Calu3 (cell line): ENCODE measurements around the gene FYB1. TPM values are rescaled to one million over a fixed set of nuclear protein-coding genes. Genes with fewer than 3 reads are reported as not detected.
"Not testable (repeated sequence)": the region's sequence is repeated elsewhere in the genome, so short reads cannot be mapped to it uniquely, and the experiment has no call there.

Experiments used
- BruUV-seq: library from RNA; stranded (reverse); fragments of 400-500 nt; replicated peaks from 2 replicates; lab custom pipeline; 2021; lab: Mats Ljungman, UMichigan
- CTCF ChIA-PET: fragments of 300-600 bp; sonication (Branson Sonifier 250); formaldehyde crosslinking; loops from one replicate; lab custom pipeline; 2022; ENCODE audit warnings: antibody characterized with exemption; lab: Charles Lee
- DNase-seq: peaks from one replicate; pipeline ENCODE4 v3.0.0; 2022
- H3K27ac Mint-ChIP-seq: one replicate; pipeline ENCODE4 v1.8.0; 2022; ENCODE audit warnings: mixed read lengths; ENCODE audit not compliant: unreplicated experiment
- H3K27me3 Mint-ChIP-seq: one replicate; pipeline ENCODE4 v1.8.0; 2022; ENCODE audit warnings: mixed read lengths; ENCODE audit not compliant: unreplicated experiment
- H3K36me3 Mint-ChIP-seq: one replicate; pipeline ENCODE4 v1.8.0; 2022; ENCODE audit warnings: mild to moderate bottlenecking, moderate library complexity, mixed read lengths; ENCODE audit not compliant: insufficient read depth, unreplicated experiment
- H3K4me1 Mint-ChIP-seq: one replicate; pipeline ENCODE4 v1.8.0; 2022; ENCODE audit warnings: mild to moderate bottlenecking, low read depth, mixed read lengths; ENCODE audit not compliant: unreplicated experiment
- H3K4me3 Mint-ChIP-seq: one replicate; pipeline ENCODE4 v1.8.0; 2022; ENCODE audit warnings: mild to moderate bottlenecking, low read depth, moderate library complexity, mixed read lengths; ENCODE audit not compliant: unreplicated experiment
- H3K9me3 Mint-ChIP-seq: one replicate; pipeline ENCODE4 v1.8.0; 2022; ENCODE audit warnings: low read depth, mixed read lengths; ENCODE audit not compliant: unreplicated experiment
- intact Hi-C: fragments of 100-400 bp; cut with micrococcal nuclease; formaldehyde crosslinking; loops from one replicate; pipeline ENCODE4 v1.10.0; 2022; ENCODE audit not compliant: unreplicated experiment
- total RNA-seq: library from RNA; stranded (reverse); gene quantifications from 2 replicates; pipeline ENCODE4 v1.2.3, GENCODE V29; 2022
- TF ChIP-seq, protein P1 (sequence below): fragments of 200-600 bp; IDR thresholded peaks from one replicate; pipeline ENCODE4 v1.8.0; 2022; ENCODE audit warnings: antibody characterized with exemption; ENCODE audit not compliant: unreplicated experiment

FYB1 gene
- total RNA-seq, 1 experiment from 2014 or later = 42.8 TPM

DNA sequence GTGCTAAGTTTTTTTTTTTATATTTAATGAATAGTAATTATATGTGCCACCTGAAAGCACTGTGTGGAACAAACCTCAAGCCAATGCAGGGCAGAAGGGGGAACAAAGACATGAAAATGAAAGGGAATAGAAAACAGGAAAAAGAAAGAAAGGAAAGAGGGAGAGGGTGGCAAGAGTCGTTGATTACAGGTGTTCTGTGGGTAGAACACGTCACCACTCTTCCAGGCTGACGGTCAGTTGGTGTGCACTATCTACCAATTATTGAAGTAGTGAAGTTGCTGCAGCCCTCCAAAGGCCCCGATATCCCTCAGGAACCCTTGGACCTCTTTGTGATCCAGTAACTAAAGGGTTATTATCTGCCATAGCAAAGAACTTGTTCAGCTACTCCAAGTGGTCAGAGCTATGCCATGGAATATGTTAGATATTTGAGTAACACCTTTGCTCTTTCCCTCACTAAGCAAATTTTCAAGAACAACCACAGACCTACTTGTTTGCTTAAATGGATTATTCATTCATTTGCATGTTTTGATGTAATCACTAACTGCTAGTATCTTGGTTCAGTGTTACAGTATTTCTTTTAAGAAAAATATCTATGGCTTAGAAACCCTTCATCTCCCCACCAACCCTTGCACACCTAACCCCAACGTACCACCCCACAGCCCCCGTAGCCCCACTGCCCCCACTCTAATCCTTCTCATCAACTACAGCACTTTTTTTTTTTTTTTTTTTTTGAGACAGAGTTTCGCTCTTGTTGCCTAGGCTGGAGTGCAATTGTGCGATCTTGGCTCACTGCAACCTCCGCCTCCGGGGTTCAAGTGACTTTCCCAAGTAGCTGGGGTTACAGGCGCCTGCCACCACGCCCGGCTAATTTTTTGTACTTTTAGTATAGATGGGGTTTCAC lies 31.3 kb downstream of the FYB1 start:
- BruUV-seq = no TSS peak
- CTCF ChIA-PET = interaction anchor here (0.7 to 1.1 kb wide), 4 partner anchors 13 to 702 kb away, joined by 3 to 4 read pairs (median 3); no protein-coding TSS in a partner anchor
- H3K36me3 Mint-ChIP-seq = no peaks in the 10 kb centered on the region
- H3K9me3 Mint-ChIP-seq = no peaks in the 10 kb centered on the region
- no peak overlapping the region for H3K4me3 Mint-ChIP-seq
- TF ChIP-seq, protein P1, sequence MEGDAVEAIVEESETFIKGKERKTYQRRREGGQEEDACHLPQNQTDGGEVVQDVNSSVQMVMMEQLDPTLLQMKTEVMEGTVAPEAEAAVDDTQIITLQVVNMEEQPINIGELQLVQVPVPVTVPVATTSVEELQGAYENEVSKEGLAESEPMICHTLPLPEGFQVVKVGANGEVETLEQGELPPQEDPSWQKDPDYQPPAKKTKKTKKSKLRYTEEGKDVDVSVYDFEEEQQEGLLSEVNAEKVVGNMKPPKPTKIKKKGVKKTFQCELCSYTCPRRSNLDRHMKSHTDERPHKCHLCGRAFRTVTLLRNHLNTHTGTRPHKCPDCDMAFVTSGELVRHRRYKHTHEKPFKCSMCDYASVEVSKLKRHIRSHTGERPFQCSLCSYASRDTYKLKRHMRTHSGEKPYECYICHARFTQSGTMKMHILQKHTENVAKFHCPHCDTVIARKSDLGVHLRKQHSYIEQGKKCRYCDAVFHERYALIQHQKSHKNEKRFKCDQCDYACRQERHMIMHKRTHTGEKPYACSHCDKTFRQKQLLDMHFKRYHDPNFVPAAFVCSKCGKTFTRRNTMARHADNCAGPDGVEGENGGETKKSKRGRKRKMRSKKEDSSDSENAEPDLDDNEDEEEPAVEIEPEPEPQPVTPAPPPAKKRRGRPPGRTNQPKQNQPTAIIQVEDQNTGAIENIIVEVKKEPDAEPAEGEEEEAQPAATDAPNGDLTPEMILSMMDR = no peak
- DNase-seq = no peak
- intact Hi-C loops = no loop called here
- H3K27me3 Mint-ChIP-seq = no peaks in the 10 kb centered on the region
- H3K27ac Mint-ChIP-seq = no peak overlapping the region
- peaks cover 49% of the 10 kb centered on the region for H3K4me1 Mint-ChIP-seq

DNA sequence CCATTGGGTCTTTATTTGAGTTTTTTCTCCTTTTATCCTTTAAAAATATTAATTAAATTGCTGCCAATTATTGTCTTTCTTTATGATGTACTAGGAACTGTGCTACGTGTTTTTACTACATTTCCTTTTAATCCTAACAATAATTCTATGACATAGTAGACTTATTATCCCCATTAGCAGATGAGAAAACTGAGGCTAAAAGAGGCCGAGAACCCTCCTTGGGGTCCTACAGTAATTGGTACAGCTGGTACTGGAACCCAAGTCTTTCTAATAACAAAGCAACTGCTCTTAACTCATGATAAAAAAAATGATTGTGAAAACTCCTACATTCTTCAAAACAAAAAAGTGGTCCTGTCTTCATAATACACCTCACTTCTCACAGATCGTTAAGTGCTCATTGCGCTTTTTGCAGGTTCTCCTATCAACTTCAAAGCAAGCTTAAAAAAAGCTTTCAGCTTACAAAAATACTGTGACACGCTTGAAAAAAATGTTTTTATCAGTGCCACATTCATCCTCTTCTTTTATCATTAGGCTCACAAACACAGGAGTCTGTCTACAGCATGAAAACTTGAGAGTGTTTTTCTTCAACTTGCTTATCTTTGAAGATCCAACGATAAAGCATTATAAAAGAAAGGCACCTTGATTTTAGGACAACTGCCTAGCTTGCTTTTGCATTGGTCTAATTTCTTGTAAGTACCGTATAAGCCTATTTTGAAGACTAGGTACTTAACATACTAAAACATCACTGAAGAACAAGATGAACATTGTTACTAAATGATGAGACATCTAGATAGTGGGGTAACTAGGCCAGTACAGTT lies 32.4 kb downstream of the FYB1 start:
- Mint-ChIP-seq H3K4me1 (peaks cover 49% of the 10 kb centered on the region), H3K36me3 (no peaks in the 10 kb centered on the region), H3K27ac (no peak overlapping the region), H3K27me3 (no peaks in the 10 kb centered on the region), H3K9me3 (no peaks in the 10 kb centered on the region), H3K4me3 (no peak overlapping the region)
- CTCF ChIA-PET = interaction anchor here (1.1 kb wide), 1 partner anchor 12 kb away, joined by 4 read pairs; no protein-coding TSS in a partner anchor
- no peak for DNase-seq
- intact Hi-C loops = no loop called here
- TF ChIP-seq, protein P1 = no peak
- no TSS peak for BruUV-seq

DNA sequence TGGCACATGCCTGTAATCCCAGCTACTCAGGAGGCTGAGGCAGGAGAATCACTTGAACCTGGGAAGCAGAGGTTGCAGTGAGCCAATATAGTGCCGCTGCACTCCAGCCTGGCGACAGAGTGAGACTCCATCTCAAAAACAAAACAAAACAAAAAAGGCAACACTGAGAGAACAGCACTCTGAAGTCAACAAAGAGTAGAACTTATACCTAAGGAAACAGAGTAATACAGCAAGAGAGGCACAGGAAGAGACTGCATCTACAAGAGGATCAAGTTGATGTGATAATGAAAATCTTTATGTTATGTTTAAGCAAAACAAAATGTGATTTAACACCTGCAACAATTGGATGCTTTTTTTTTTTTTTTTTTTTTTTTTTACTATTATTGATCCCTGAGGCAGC lies 33.1 kb downstream of the FYB1 start:
- H3K27ac Mint-ChIP-seq = no peak overlapping the region
- DNase-seq = no peak
- no TSS peak for BruUV-seq
- no peaks in the 10 kb centered on the region for H3K36me3 Mint-ChIP-seq
- no peaks in the 10 kb centered on the region for H3K9me3 Mint-ChIP-seq
- H3K4me3 Mint-ChIP-seq = no peak overlapping the region
- H3K4me1 Mint-ChIP-seq = peaks cover 43% of the 10 kb centered on the region
- TF ChIP-seq, protein P1 = no peak
- no peaks in the 10 kb centered on the region for H3K27me3 Mint-ChIP-seq
- CTCF ChIA-PET = no interaction called here
- intact Hi-C loops = no loop called here

DNA sequence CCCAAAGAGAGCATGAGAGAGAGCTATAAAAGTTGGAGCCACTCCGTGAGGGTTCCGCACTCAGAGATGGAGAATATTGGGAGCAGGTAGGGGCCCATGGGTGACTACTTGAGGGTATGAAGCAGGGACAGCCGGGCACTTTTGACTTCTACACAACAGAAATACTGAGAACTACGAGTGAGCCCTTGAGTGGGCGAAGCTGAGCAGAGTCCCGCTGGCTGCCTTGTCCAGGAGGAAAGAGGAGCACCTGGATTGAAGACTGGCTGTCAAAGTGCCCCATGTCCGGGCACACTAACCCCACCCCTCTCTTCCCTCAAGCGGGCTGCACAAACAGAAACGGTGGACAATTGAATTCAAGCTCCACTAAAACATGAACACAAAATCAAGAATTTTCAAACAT lies 33.6 kb downstream of the FYB1 start:
- BruUV-seq = no TSS peak
- H3K4me3 Mint-ChIP-seq = no peak overlapping the region
- no peak for DNase-seq
- CTCF ChIA-PET = no interaction called here
- no peaks in the 10 kb centered on the region for H3K36me3 Mint-ChIP-seq
- H3K27me3 Mint-ChIP-seq = no peaks in the 10 kb centered on the region
- TF ChIP-seq, protein P1 = no peak
- H3K9me3 Mint-ChIP-seq = no peaks in the 10 kb centered on the region
- H3K4me1 Mint-ChIP-seq = peaks cover 38% of the 10 kb centered on the region
- intact Hi-C loops = no loop called here
- no peak overlapping the region for H3K27ac Mint-ChIP-seq

DNA sequence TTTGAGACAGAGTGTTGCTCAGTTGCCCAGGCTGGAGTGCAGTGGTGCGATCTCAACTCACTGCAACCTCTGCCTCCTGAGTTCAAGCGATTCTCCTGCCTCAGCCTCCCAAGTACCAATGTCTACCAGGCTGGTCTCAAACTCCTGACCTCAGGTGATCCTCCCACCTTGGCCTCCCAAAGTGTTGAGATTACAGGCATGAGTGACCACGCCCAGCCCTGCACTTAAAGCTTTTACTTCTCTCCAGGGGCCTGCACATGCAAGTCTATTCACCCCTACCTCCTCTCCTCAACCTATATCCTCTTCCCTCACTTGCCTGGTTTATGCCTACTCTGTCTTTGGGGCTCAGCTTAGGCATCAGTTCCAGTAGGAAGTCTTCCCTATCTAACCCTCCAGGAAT lies 39.8 kb downstream of the FYB1 start:
- H3K4me3 Mint-ChIP-seq, BruUV-seq, intact Hi-C loops, CTCF ChIA-PET, H3K27me3 Mint-ChIP-seq, H3K27ac Mint-ChIP-seq, H3K9me3 Mint-ChIP-seq, H3K36me3 Mint-ChIP-seq, DNase-seq: not testable (repeated sequence)
- H3K4me1 Mint-ChIP-seq = peaks cover 38% of the 10 kb centered on the region
